OCI-LY1 (cell line): Measurements from ENCODE around the gene MTHFS.

Source experiments
- CTCF ChIP-seq: fragments of 200-600 bp; sonication (generic), shearing (Covaris generic); IDR thresholded peaks from 2 replicates; pipeline ENCODE4 v1.5.1; 2017; ENCODE audit warnings: mild to moderate bottlenecking, antibody characterized with exemption, low read length, moderate library complexity, mixed read lengths
- EZH2 ChIP-seq: fragments of 200-600 bp; sonication (generic), shearing (Covaris generic); IDR thresholded peaks from 2 replicates; pipeline ENCODE4 v1.8.0; 2017; ENCODE audit warnings: borderline replicate concordance, mixed run types, mild to moderate bottlenecking, antibody characterized with exemption, low read length, moderate library complexity, mixed read lengths

DNA sequence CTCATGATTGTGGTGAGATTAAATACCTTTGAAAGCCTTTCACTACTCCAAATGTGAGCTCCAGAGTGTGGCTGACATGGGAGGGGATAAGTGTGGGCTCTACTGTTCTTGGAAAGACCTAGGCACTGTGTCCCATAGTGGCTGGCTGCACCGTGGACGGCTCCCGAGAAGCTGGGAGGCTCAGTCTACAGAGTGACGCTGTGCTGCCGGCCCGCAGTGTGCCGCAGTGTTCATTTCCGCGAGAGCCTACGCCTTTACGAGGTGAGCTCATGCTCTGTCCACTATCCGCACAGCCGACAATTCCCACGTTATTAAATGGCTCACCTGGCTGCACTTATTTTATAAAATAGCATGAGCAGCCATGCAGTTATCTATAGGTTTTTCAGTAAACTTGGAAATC, 66.9 kb downstream of the MTHFS start:
- TF ChIP-seq CTCF (no peak), EZH2 (no peak)
